C4-2B (cell line): ENCODE measurements around the gene ANKRD6.

ENCODE experiments used
- H3K27ac ChIP-seq: fragments of 450-650 bp; 2 replicates; pipeline ENCODE4 v1.5.1; 2017
- CTCF ChIP-seq: fragments of 450-650 bp; conservative IDR thresholded peaks from 2 replicates; pipeline ENCODE4 v1.5.1; 2017; ENCODE audit warnings: mild to moderate bottlenecking
- ZFX ChIP-seq: fragments of 450-650 bp; IDR thresholded peaks from 2 replicates; pipeline ENCODE4 v1.6.1; 2017

ANKRD6 gene

DNA sequence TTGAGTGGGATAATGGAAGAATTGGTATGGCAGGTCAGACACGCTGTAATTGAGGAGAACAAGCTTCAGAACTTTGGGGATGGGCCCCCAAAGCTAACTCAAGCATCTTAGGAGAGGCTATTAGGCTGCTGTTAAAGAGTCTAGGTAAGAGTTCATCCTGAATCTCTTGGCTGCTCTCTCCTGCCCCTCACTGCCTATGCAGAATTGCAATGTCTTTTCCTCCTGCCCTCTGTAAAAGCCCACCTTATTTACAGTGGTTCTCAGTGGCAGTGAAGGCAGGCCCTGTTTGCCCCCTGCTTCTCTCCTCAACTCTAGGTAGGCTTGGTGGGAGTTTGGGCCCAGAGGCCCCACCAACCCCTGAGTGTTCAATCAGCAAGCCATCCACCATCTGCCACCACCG lies 150.6 kb downstream of the ANKRD6 start:
- H3K27ac ChIP-seq: no peak overlapping the region

DNA sequence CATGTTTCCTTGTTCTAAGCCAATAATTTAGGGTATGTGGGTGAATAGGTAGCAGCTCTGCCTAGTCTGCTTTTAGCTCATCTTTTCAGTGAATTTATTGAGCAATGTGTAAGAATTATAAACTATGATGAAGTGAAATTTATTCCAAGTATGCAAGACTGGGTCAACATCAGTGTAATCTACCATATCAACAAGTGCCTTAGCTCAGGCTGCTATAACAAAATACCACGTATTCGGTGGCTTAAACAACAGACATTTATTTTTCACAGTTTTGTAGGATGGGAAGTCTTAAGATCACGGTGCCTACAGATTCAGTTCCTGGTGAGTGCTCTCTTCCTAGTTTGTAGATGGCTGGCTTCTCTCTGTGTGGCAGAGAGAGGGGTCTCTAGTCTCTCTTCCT lies 151.6 kb downstream of the ANKRD6 start:
- no peak overlapping the region for H3K27ac ChIP-seq
- no peak for TF ChIP-seq ZFX
- TF ChIP-seq CTCF: no peak

More for the DNA sequence above, 150.6 kb downstream of the ANKRD6 start:
- TF ChIP-seq CTCF: no peak
- no peak for TF ChIP-seq ZFX

- no peak overlapping the region for H3K27ac ChIP-seq
- no peak for TF ChIP-seq CTCF
- TF ChIP-seq ZFX: no peak
Observed at GRCh38 chr6:89585154-89585553, 152.2 kb downstream of the ANKRD6 start.

GRCh38 chr6:89589297-89590025 lies 156.5 kb downstream of the ANKRD6 start:
- no peak overlapping the region for H3K27ac ChIP-seq
- TF ChIP-seq CTCF: no peak
- no peak for TF ChIP-seq ZFX

DNA sequence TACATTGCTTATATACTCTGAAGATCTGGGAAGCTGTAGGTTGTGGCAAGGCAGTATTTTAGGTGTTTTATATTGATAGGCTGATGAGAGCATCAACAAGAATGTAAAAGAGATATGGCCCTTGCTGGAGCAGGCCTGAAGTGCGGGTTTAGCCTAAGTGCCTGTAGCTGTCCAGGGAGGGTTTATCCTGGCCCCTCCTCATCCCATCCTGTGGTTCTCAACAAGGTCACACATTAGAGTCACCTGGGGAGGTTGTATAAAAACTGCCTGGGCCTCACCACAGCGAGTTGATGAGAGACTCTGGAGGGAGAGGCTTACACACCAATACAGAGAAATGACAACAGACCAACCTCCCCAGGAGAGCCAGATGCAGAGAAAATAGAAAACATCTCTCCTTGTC lies 157.2 kb downstream of the ANKRD6 start:
- H3K27ac ChIP-seq: no peak overlapping the region

DNA sequence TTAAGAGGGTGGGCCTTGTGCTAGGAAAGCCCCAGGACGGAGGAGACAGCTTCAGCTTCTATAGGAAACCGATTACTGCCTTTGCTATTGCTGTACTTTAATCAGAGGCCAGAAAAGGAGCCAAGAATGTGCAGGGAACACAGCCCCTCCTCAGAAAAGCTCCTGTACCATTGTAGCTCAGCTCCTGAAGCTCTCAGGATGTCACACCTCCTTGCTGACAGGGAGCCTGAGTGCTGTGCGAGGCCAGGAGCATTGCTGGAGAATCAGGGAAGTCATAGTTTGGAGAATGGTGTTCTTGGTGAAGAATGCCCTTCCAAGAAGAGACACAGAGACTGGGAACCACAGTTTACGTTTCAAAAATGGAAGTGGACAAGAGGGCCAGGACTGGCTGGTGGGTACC lies 158.8 kb downstream of the ANKRD6 start:
- TF ChIP-seq ZFX (no peak), CTCF (no peak)
- H3K27ac ChIP-seq: no peak overlapping the region

More for the DNA sequence above, 157.2 kb downstream of the ANKRD6 start:
- TF ChIP-seq ZFX: no peak

DNA sequence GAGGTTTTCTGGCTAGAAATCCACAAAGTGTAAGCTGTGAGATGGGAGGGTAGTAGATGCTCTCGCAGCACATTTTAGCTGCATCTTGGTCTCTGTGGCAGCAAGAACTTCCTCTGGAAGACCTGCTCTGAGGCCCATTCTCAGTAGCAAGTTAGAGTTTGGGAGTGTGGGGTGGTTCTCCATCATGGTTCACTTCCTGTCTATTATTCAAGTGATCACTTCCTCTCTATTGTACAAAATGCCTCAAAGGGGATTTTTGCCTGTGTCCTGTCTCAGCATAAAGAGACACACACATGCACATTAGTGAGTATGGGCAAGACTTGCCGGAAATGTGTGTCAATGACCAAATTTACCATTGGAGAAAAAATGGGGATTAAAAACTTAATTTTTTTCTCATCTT lies 163.1 kb downstream of the ANKRD6 start:
- H3K27ac ChIP-seq: no peak overlapping the region
- no peak for TF ChIP-seq CTCF
- TF ChIP-seq ZFX: no peak

DNA sequence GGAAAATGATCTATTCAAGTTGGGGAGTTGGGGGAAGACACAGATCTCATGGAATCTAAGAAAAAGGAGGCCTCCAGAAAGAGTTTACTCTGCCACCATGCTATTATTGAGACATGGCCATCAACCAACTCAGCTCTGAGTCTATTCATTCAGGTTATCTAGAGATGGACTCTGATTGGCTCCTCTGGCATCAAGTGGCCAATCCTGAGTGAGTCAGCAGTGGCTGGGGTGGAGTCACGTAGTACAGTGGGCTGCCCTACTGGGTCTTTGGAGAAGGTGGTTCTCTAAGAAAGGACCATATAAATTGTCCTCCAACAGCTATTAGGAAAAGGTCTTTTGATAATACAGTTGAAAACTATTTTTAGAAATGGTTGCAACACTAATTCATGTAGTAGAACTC lies 163.5 kb downstream of the ANKRD6 start:
- TF ChIP-seq CTCF (no peak), ZFX (no peak)
- no peak overlapping the region for H3K27ac ChIP-seq
